IMR-90 (cell line): Measurements from ENCODE around the gene EPB41L3. TPM values are rescaled to one million over a fixed set of nuclear protein-coding genes. Genes with fewer than 3 reads are reported as not detected.
A peak's percentile ranks its signal among the peaks of the same experiment; 100 is the strongest.

ENCODE experiments used
- ATAC-seq: fragments of 200-7000 bp; cut with Tn5 transposase; 2 replicates; pipeline ENCODE4 v1.9.1; 2020; ENCODE audit warnings: low read depth, mild to moderate bottlenecking, moderate library complexity
- BruUV-seq: library from RNA; stranded (reverse); fragments of 400-500 nt; replicated peaks from 2 replicates; lab custom pipeline; 2021; lab: Mats Ljungman, UMichigan
- CTCF ChIA-PET: fragments of 300-600 bp; formaldehyde crosslinking; extraction: SDS; loops from one replicate; lab custom pipeline; 2021; ENCODE audit warnings: antibody characterized with exemption; lab: Yijun Ruan, JAX
- POLR2A ChIA-PET: fragments of 300-600 bp; sonication (Branson Sonifier 250); formaldehyde crosslinking; loops from one replicate; lab custom pipeline; 2022; ENCODE audit warnings: antibody characterized with exemption; ENCODE audit not compliant: unreplicated experiment; lab: Charles Lee
- DNase-seq: peaks from one replicate; pipeline ENCODE4 v3.0.0; 2013
- H2AFZ ChIP-seq: replicated peaks from 2 replicates; pipeline ENCODE3; 2013; ENCODE audit warnings: low read length, mild to moderate bottlenecking; ENCODE audit not compliant: poor library complexity
- H2AK5ac ChIP-seq: 2 replicates; pipeline ENCODE4 v1.6.1; 2013; ENCODE audit warnings: low read depth, low read length, inconsistent platforms
- H2AK9ac ChIP-seq: replicated peaks from 2 replicates; pipeline ENCODE3; 2013; ENCODE audit warnings: mild to moderate bottlenecking, low read depth, low read length, moderate library complexity; ENCODE audit not compliant: poor library complexity
- H2BK120ac ChIP-seq: 2 replicates; pipeline ENCODE4 v1.6.1; 2013; ENCODE audit warnings: low read depth, low read length, inconsistent platforms
- H2BK15ac ChIP-seq: 3 replicates; pipeline ENCODE4 v1.6.1; 2013; ENCODE audit warnings: low read depth, low read length, inconsistent platforms
- H2BK20ac ChIP-seq: 2 replicates; pipeline ENCODE4 v1.6.1; 2013; ENCODE audit warnings: low read depth, mild to moderate bottlenecking, inconsistent platforms, low read length, moderate library complexity
- H2BK5ac ChIP-seq: 2 replicates; pipeline ENCODE4 v1.6.1; 2013; ENCODE audit warnings: mild to moderate bottlenecking, low read depth, low read length, inconsistent platforms; ENCODE audit not compliant: poor library complexity, severe bottlenecking
- H3K14ac ChIP-seq: replicated peaks from 2 replicates; pipeline ENCODE4 v1.6.1; 2013; ENCODE audit warnings: low read depth, low read length, inconsistent platforms
- H3K18ac ChIP-seq: 2 replicates; pipeline ENCODE4 v1.6.1; 2013; ENCODE audit warnings: low read depth, low read length, control low read depth
- H3K23ac ChIP-seq: 2 replicates; pipeline ENCODE4 v1.6.1; 2013; ENCODE audit warnings: low read depth, low read length, inconsistent platforms
- H3K27ac ChIP-seq: 2 replicates; pipeline ENCODE4 v1.5.1; 2013; ENCODE audit warnings: mild to moderate bottlenecking, control low read depth, low read length; ENCODE audit not compliant: insufficient read depth
- H3K27me3 ChIP-seq: 2 replicates; pipeline ENCODE4 v1.6.1; 2013; ENCODE audit warnings: low read length; ENCODE audit not compliant: control insufficient read depth, insufficient read depth
- H3K36me3 ChIP-seq: 2 replicates; pipeline ENCODE4 v1.6.1; 2013; ENCODE audit warnings: low read length, mixed read lengths; ENCODE audit not compliant: control insufficient read depth, insufficient read depth
- H3K4ac ChIP-seq: 2 replicates; pipeline ENCODE4 v1.6.1; 2013; ENCODE audit warnings: low read depth, low read length, inconsistent platforms
- H3K4me1 ChIP-seq: 2 replicates; pipeline ENCODE4 v1.6.1; 2013; ENCODE audit warnings: low read length, mixed read lengths; ENCODE audit not compliant: control insufficient read depth, insufficient read depth
- H3K4me2 ChIP-seq: 2 replicates; pipeline ENCODE4 v1.6.1; 2013; ENCODE audit warnings: low read depth, mild to moderate bottlenecking, control low read depth, low read length, moderate library complexity
- H3K4me3 ChIP-seq: 2 replicates; pipeline ENCODE4 v1.5.1; 2013; ENCODE audit warnings: low read depth, mild to moderate bottlenecking, control low read depth, low read length, moderate library complexity; ENCODE audit not compliant: insufficient read depth
- H3K56ac ChIP-seq: 2 replicates; pipeline ENCODE4 v1.6.1; 2013; ENCODE audit warnings: low read length, inconsistent platforms; ENCODE audit not compliant: insufficient read depth; ENCODE audit errors: extremely low read depth
- H3K79me1 ChIP-seq, 2 experiments: 2 replicates each; pipeline ENCODE4 v1.6.1; 2013; ENCODE audit warnings: low read length in 2 of 2, inconsistent platforms in 1 of 2, low read depth in 1 of 2
- H3K9ac ChIP-seq: 2 replicates; pipeline ENCODE4 v1.6.1; 2013; ENCODE audit warnings: low read depth, low read length, control low read depth
- H3K9me1 ChIP-seq: 2 replicates; pipeline ENCODE4 v1.6.1; 2013; ENCODE audit warnings: low read length, inconsistent platforms; ENCODE audit not compliant: insufficient read depth
- H3K9me3 ChIP-seq: 2 replicates; pipeline ENCODE4 v1.6.1; 2013; ENCODE audit warnings: low read length; ENCODE audit not compliant: control insufficient read depth, insufficient read depth
- H4K20me1 ChIP-seq: 2 replicates; pipeline ENCODE4 v1.6.1; 2013; ENCODE audit warnings: low read length, inconsistent platforms; ENCODE audit not compliant: insufficient read depth
- H4K5ac ChIP-seq: 2 replicates; pipeline ENCODE4 v1.6.1; 2013; ENCODE audit warnings: mild to moderate bottlenecking, low read depth, low read length, control low read depth
- H4K8ac ChIP-seq, 2 experiments: 2 replicates each; pipeline ENCODE4 v1.6.1; 2013; ENCODE audit warnings: low read depth in 2 of 2, low read length in 2 of 2, control low read depth in 1 of 2, inconsistent platforms in 1 of 2
- H4K91ac ChIP-seq: 2 replicates; pipeline ENCODE4 v1.6.1; 2013; ENCODE audit warnings: low read depth, low read length, inconsistent platforms; ENCODE audit not compliant: insufficient read depth
- MAZ ChIP-seq: IDR thresholded peaks from 2 replicates; pipeline ENCODE4 v1.6.1; 2012; ENCODE audit warnings: low read depth, mild to moderate bottlenecking, low read length, improper control_type of control experiment, moderate library complexity, borderline replicate concordance
- MXI1 ChIP-seq: IDR thresholded peaks from 2 replicates; pipeline ENCODE4 v1.6.1; 2012; ENCODE audit warnings: low read depth, mild to moderate bottlenecking, low read length, moderate library complexity, borderline replicate concordance
- NFE2L2 ChIP-seq: fragments of 150-350 bp; IDR thresholded peaks from 2 replicates; pipeline ENCODE4 v1.6.1; 2016; ENCODE audit warnings: low read depth, mild to moderate bottlenecking, low read length
- SMC3 ChIP-seq: fragments of 150-350 bp; IDR thresholded peaks from 2 replicates; pipeline ENCODE4 v1.6.1; 2016; ENCODE audit warnings: low read depth, mild to moderate bottlenecking, antibody characterized with exemption, low read length, moderate library complexity
- dilution Hi-C: fragments of 300-500 bp; cut with HindIII; formaldehyde crosslinking; loops from one replicate; pipeline ENCODE4 v1.14.3; 2018; ENCODE audit warnings: low sequenced_read_pairs; ENCODE audit not compliant: unreplicated experiment
- in situ Hi-C: fragments of 300-500 bp; cut with MboI; formaldehyde crosslinking; loops from 3 replicates; pipeline ENCODE4 v1.14.3; 2019; ENCODE audit warnings: low sequenced_read_pairs, inconsistent platforms, mixed read lengths
- intact Hi-C: fragments of 100-400 bp; cut with micrococcal nuclease; formaldehyde crosslinking; loops from 2 replicates; pipeline ENCODE4 v1.10.0; 2022
- polyA plus RNA-seq, 3 experiments: library from polyadenylated mRNA; depleted of rRNA; stranded (reverse); fragments of >200 nt; gene quantifications; 2 replicates each; pipeline ENCODE4 v1.2.3, GENCODE V29; 2012; ENCODE audit warnings: low replicate concordance in 1 of 3
- total RNA-seq: library from RNA; depleted of rRNA; stranded (reverse); fragments of >200 nt; gene quantifications from 2 replicates; pipeline ENCODE4 v1.2.3, GENCODE V29; 2012

EPB41L3 gene
- total and polyA plus RNA-seq, 2 of the 4 experiments (the other 2 are of a cell fraction) = 36.6 to 70.3 TPM

DNA sequence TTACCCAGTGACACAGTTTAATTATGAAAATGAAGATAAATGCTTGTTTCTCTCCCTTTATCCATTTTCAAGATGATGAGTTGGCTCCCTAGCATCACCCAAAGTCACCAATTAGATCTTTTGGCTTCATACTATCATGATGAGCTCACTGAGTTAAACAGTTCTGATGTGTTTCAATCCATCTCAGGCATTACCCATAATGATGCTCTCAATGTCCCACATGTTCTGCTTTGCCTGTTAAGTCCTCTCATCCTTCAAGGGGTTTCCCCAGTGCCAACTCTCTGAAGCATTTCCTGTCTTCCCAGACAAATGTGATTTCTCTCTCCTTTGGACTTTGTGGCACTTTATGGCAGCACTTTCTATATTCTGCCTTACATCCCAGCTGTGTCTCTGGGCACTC lies 92.6 kb downstream of the EPB41L3 start:
- TF ChIP-seq SMC3 (no peak), MXI1 (no peak), NFE2L2 (no peak), MAZ (no peak)
- H2BK15ac ChIP-seq = no peak overlapping the region; the same call in 2 of the 3 replicates
- no TSS peak for BruUV-seq
- POLR2A ChIA-PET = no interaction called here
- no peak overlapping the region for H3K18ac ChIP-seq
- H3K79me1 ChIP-seq = peaks cover 10 to 23% of the 10 kb centered on the region in 2 experiments; a peak in 3 of 4 replicates
- dilution Hi-C loops (no loop called here), in situ Hi-C loops (no loop called here), intact Hi-C loops (no loop called here)
- no peak overlapping the region for H2AK9ac ChIP-seq
- no peaks in the 10 kb centered on the region for H3K27me3 ChIP-seq
- H3K4me3 ChIP-seq = no peak overlapping the region
- peak overlapping the region in 1 of 2 experiments; percentile 40; a peak in 1 of 4 replicates for H4K8ac ChIP-seq
- no peak overlapping the region; the same call in 1 of the 2 replicates for H3K14ac ChIP-seq
- no peak overlapping the region for H3K27ac ChIP-seq
- no peak overlapping the region for H3K23ac ChIP-seq
- no peak overlapping the region; the same call in 1 of the 2 replicates for H2BK20ac ChIP-seq
- H2BK120ac ChIP-seq = no peak overlapping the region; the same call in 1 of the 2 replicates
- DNase-seq = peak; percentile 53
- H2AK5ac ChIP-seq = peak overlapping the region; percentile 27
- no peaks in the 10 kb centered on the region for H3K36me3 ChIP-seq
- H2BK5ac ChIP-seq = no peak overlapping the region
- H3K56ac ChIP-seq = no peak overlapping the region
- H2AFZ ChIP-seq = no peak overlapping the region
- H4K91ac ChIP-seq = no peak overlapping the region
- no peak overlapping the region for H4K5ac ChIP-seq
- no peaks in the 10 kb centered on the region for H4K20me1 ChIP-seq
- H3K4me1 ChIP-seq = no peaks in the 10 kb centered on the region
- no peaks in the 10 kb centered on the region for H3K9me1 ChIP-seq
- peak overlapping the region; percentile 15; the same call in 1 of the 2 replicates for H3K4ac ChIP-seq
- H3K9ac ChIP-seq = no peak overlapping the region
- no peak overlapping the region for H3K4me2 ChIP-seq
- ATAC-seq = no peak
- H3K9me3 ChIP-seq = no peaks in the 10 kb centered on the region
- CTCF ChIA-PET = no interaction called here
